NCI-H1092 (cell line): Measurements from ENCODE around the gene SEMA6B.

Experiments used
- DNase-seq: peaks from one replicate; lab custom pipeline; 2025; lab: John Stamatoyannopoulos, UW

SEMA6B gene

DNA sequence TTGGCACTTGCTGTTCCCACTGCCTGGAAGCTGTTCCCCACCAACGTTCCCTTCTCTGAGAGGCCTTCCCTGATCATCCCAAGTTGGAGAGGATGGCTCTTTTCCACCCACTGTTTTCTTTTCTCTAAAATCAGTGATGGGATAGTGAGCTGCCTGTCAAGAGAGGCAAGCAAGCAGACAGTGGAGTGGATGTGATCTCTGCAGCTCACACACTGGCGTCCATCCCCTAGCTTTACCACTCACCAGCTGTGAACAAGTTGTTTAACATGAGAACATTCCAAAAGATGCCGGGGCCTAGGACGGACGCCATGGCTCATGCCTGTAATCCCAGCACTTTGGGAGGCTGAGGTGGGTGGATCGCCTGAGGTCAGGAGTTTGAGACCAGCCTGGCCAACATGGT lies 28.0 kb upstream of the SEMA6B start:
- no peak for DNase-seq

DNA sequence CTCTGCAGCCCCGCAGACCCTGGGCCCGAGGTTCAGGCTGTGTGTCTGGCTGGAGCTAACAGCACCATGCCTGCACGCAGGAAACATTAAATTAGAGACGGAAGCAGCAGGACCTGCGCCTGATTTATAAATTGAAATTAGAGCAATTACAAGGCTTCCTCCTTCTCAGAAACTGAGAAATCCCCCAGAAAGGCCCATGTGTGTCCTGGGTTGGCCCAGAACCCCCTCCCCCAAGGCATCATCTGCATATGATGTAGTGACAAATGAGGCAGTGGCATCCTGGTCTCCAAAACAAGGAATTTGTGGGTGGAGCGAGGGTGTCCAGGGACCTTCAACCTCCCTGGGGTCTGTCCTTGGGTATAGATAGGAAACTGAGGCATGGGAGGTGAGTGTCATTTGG lies 27.2 kb upstream of the SEMA6B start:
- DNase-seq, result no peak

DNA sequence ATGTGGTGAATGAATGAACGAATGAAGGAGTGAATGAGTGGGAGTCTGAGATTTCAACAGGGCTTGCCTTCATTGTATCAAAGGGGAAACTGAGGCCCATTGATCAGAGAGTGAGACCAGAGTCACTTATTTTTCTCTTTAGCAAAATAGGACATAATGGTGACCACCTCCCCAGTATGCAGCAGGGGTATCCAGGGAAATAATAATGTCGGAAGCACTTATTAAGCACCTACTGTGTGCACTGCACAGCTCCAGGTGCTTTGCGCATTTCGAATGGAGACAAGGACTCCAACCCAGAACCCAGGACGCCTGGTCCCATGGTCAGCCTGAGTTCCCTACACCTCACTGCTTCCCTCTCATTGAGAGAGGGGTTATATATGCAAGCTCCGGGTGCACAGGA lies 26.8 kb upstream of the SEMA6B start:
- DNase-seq, result no peak

DNA sequence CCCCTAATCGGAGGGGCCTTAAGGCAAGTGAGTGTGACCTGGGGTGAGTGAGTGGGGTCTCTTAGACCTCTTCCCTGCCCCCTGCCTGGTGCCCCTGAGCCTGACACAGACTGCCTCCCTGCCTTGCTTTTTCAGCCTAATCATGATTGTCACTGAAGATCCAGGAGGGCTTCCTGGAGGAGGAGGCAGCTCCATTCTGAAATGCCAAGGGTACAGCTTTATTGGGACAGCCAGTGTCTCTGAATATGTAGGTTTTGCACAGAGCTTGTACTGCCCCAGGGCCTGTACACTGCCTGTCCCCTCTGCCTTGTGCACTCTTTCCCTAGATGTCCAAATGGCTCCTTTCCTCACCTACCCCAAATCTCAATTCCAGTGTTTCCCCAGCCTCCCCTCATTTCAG lies 26.1 kb upstream of the SEMA6B start:
- no peak for DNase-seq

DNA sequence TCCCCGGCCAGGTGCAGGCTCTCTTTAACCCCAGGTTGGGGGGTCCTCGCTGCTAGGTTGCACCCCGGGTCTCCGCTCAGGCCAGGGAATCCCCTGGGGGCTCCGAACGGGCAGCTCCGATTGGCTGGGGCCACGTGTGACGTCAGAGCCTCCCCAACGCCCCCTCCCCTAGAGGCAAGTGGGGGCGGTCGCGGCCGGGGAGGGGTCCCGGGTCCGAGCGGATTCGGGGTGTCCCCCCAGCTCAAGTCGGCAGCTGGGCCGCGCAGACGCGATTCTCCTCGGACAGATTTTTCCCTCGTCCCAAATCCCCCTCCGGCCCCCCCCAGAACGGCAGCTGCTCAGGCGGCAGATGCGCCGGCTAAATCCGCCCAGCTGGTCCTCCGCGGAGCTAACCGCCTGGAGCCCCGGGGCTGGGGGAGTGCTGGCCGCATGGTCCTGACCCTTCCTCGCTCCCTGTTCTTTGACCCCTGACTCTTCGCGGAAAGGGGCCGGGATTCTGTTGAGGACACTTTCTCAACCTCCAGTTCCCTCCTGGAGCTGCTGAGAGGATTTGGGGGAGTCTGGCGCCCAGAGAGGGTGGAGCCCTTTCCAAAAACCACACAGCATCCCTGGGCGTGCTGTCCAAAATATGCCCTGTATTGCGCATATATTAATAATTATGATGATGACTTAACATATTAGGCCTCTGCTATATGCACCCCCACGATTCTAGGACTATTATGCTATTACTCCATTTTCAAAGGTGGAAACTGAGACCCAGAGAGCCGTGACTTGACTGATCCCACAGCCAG lies 25.4 kb upstream of the SEMA6B start:
- DNase-seq, result no peak

DNA sequence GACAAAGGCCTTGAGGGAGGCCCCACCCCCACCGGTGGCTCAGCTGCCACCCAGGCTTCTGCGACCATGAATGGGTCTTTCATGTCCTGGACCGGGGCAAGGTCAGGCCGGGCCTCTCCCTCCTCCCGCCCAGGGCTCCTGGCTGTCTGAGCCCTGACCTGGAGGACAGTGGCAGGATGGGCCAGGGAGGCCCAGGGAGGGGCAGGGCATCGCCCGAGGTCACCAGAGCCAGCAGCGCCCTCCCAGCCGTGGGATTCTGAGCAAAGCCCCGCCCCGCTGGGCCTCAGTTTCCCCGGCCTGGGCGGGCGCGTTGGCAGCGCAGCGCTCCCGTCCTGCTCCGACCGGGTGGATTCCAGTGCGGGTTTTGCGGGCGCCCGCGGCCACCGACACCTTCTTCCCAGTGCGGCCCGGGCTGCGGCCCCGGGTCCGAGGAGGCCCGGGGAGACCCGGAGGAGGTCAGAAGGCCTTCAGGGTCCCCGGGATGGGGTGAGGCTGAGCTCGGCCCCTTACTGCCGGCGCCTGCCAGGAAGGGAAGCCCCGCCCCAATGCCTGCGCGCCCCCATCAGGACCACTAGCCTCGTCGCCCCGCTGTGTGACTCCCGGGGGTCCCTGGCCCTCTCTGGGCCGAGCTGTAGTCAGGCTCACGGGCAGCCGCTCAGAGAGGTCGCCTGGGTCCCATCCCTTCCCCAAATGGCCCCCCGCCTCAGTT lies 24.6 kb upstream of the SEMA6B start:
- DNase-seq, result no peak

DNA sequence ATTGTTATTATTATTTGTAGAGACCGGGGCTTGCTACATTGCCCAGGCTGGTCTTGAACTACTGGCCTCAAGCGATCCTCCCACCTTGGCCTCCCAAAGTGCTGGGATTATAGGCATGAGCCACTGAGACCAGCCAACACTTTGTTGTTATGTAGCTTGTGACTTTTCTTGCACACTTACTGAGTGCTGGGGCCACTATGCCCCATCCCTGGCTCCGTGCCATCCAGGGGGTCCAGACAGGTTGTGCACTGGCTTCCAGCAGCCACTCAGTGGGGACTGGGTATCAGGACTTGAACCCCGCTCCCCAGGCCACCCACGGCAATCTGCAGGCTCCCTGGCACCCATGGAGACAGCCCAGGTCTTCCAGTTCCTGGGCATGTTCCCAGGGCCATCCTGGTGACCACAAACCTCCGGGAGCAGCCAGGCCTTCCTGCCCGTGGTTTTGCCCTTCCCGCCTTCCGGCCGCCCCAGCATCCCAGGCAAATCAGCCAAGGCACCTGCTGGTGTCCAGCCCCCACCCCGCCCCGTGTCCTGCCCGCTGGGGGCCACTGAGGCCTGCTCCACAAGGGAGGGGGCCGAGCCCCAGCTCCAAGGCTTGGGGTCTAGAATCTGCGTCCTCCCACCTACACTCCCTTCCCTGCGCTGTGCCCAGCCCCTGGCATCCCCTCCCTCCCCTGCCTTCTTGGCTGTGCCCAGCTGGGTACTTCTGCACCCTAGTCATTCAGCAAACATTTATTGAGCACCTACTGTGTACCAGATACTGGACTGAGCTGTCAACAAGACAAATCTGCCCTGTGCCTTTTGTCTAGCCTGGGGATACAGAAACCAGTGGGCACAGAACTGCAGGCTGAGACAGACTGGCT lies 23.7 kb upstream of the SEMA6B start:
- DNase-seq, result no peak

DNA sequence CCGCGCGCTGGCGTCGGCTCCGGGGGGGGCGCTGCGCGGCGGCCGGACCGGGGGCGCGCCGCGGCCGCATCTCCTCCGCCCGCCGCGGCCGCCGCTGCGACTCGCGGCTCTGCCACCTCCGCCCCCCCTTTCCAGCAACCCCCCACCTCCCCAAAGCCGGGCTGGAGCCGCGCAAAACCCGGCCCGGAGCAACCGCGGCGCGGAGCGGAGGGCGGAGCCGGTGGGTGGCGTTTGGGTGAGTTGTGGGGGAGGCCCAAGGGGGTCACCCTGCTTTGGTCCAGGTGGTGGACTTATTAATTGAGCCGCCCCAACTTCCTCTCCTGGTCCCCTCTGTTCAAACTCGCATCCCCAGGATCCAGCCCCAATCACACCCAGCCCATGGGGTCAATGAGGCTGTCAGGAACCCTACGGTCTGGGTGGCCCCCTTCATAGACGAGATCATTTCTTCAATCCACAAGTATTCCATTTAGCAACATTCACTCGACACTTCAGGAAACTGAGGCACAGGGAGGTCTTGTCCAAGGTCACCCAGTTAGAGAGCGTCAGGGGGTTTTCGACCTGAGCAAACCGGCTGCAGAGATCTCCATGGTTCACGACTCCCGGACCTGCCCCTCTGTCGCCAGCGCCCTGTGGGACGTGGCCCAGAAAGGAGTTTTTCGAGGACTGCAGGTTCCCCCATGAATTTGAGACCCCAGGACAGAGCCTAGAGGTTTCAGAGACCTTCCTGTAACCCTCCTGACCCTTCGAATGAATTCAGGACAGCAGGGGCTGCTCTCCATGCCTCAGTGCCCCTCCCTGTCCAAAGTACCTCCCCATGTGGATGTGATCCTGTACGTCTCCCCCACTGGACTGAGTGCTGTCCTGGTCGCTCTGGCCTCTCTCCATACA lies 22.4 kb upstream of the SEMA6B start:
- no peak for DNase-seq

DNA sequence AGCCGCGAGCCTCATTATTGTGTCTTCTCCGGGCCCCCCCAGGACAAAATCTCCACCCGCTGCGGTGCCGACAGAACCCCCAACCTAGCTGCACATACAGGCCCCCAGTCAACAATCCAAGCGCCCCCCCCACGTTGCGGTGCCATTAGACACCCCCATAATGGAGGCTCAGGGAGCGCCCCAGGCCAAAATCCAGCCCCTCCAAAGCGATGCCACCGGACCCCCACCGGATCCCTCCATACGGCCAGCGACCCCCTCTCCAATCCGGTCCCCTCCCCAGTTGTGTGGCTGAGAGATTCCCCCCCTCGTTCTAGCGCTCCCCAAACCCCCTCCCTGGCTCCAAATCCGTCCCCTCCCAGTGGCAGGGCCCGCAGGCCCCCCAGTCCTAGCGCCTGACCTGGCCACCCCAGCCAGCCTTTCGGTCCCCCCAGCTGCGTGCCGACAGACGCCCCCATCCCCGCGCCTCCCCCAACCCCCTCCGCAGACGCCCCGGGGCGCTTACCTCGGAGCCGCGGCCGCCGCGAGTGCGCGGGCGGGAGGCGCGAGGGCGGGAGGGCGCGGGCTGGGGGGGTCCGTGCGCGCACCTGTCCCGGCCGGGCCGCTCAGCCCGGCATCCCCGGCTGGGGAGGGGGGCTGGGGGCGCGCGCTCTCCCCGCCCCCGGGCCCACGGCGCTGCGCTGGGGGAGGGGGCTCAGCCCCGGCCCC lies 21.6 kb upstream of the SEMA6B start:
- DNase-seq, result no peak

DNA sequence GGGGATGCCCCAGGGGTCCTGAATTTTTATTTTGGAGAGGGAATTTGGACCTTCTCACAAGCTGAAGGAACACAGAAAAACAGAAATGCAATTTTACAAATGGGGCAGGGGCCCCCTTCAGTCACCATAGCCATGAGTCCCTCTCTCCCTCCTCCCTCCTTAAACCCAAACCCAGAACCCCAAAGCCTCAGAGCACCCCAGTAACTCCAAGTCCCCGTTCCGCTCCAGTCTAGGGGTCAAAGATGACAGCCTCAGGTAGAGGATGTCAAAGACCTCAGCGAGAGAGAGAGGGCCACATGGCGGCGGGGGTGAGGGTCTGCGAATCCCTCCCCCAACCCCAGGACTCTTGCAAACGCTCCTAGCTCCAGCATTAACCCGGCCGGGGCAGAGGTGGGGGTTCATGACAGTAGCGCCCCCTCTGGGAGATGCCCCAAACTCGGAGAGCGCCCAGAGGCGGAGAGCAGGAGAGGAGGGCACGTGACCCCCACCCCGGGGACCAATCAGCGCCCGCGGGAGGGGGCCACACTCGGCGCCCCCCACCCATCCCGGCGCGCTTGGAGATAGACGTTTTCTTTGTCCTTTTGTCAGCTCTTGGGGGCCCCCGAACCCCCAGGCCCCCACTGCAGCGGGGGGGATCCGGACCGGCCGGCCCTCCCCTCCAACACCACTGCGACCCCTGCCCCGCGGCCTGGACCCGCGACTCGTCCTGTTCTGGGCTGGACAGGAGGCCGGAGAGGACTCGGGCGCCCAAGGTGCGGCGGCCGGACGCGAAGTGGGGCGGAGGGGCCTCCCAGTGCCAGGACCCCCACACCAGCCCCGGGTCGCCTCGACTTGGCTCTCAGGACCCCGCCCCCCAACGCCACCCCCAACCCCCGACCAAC lies 20.8 kb upstream of the SEMA6B start:
- DNase-seq, result no peak

DNA sequence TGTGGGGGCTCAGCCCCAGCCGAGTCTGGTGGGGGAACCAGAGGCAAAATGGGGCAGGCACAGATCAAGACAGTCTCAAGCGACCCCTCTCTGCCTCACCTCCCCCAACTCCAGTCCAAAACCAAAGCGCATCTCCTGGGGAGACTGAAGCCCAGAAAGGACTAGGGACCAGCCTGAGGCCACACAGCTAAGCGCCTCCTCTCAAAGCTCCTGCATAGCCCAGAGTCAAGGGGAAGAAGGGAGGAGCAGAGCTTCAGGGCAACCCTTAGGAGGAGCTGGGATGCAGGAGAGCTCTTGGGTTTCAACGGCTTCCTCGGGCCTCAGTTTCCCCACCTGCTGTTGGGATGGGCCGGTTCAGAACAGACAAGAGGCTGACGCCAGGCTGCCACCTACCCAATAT lies 19.9 kb upstream of the SEMA6B start:
- DNase-seq, result no peak

DNA sequence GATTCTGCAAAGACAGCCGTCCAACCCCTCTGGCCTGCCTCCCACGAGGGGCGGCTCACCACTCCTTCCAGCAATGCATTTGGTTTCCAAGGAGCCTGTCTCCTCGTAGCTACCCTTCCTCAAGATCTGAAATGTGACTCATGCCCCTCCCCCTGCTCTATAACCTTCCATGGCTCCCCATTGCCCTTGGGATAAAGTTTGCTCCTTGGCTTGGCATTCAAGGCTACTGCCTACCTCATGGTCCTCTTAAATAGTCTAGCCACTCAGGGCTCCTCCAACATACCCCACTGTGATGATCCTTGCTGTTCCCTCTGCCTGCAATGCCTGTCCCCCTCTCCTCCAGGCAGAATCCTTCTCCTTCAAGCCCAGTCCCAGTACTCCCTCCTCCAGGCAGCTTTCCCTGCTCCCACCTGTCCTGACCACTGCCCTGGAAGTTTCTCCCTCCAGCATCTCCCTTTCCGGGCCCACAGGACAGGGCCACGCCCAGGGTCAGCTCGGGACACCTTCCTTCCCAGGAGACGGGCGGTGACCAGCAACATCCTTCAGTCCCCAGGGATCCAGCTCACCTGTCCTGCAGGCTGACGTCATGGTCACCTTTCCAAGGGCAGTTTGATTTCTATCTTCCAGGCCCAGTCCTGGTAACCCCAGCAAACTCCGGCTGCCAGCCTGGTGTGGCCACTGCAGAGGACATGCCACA lies 19.2 kb upstream of the SEMA6B start:
- no peak for DNase-seq

DNA sequence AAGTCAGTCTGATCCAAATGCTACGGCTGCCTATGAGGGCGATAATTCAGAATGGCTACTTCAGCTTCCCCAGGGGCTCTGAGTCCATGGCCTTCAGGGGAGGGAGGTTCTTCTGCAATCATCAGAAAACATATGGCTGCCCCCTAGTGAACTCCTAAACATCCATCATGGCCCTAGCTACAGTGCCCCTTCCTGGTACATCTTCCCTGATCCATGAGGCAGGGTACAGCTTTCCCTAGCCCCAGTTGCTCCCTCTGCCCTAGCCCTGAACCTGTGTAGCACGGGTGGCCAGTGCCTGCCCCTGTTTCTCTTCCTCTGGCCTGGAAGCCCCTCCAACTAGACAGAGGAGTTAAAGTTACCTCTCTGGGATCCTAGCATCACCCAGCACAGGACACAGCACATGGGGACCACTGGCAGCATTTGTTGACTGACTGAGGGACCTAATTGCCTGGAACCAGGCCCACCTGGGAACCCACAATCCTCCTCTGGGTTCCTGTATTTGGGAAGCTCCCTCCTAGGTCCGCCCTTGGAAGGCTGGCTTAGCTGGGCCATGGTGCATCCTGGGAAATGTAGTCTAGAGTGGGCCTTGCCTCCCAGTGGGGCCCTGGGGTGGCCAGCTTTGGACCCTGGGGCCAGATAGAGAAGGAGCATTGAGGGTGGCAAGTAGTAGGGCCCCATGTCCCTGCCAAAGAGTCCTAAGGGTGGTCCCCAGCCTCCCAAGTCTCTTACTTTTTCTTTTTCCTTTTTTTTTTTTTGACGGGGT lies 17.7 kb upstream of the SEMA6B start:
- no peak for DNase-seq

DNA sequence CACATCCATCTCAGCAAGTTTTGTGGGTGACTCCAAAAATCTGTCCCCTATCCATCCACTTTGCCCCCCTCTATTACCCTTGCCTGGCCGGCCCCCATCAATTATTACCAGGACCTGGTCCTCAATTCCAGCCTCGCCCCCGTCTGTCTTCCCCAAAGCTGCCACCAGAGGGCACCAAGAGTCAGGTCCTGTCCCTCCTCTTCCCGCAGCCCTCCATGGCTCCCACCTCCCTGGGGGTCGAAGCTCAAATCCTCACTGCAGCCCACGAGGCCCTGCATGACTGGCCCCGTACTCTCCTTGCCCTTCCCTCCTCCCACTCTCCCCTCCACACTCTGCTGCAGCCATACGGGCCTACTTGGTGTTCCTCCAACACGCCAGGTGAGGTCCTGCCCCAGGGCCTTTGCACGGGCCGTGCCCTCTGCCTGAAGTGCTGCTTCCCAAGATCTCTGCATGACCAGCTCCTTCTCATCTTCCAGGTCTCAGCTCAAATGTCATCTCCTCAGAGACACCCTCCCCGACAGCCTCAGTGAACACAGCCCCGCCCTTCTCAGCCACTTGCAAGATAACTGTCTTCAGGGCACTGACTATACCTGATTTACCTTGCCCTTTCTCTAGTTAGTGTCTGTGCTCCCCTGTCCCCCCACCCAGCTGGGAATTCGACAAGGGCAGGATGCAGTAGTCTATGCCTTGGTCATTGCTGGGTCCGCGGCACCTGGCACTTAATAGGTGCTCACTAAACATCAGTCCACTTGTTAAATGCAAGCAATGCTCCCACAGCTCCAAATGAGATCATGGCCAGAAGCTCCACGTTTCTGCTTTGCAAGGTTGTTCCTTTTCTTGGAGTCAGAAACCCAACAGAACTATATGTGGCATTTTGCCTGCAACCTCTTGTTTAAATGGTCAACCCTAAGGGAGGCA lies 16.8 kb upstream of the SEMA6B start:
- DNase-seq, result no peak

DNA sequence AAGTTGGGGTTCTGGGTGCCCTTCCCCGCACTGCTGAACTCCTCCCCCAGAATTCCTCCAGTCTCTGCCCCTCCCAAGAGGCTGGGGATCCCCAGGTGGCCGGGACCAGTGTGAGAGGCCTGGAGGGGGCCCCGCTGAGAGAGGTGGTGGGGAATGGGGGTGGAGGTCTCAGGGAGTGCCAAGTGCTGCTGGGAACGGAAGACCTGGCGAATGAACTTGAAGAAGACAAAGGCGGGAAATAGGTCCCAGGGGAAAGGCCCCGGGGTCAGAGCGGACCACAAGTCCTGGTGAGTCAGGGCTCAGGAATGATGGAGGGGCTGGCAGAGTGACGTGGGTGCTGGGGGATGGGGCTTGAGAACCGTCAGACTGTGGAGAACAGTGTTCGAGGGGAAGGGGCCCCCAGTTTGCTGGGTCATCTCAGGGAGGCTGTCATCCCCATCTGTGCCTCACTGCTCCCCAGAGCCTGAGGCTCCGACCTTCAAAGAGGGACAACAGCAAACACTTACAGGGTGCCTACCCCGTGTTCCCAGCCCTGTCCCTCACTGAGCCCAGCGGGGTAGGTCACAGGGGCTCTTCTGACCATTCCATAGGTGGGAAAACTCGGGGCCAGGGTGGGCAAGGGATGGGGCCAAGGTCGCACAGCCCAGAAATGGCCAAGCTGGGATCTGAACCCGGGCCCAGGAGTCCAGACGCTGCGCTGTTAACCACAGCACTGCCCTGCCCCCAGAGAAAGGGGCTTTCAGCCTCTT lies 16.0 kb upstream of the SEMA6B start:
- no peak for DNase-seq

DNA sequence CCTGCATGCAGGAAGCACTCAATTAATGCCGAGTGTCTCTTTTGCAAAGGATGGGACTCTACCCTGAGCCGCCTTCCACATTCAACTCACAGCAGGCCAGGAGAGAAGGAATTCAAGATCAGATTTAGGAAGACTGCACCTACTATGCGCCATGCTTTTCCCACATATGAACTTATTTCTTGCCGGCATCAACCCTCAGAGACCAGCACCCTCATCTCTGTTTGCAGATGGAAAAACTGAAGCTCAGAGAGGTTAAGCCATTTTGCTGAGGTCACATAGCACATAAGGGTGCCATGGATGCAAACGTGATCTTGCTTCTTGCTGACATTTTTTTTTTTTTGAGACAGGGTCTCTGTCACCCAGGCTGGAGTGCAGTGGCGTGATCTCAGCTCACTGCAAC lies 14.2 kb upstream of the SEMA6B start:
- no peak for DNase-seq
